CD1c-positive myeloid dendritic cell (primary cell): Measurements from ENCODE around the gene CEACAM4.

Experiments
- DNase-seq: peaks from one replicate; pipeline ENCODE4 v3.0.0-alpha.2; 2016; ENCODE audit errors: extremely low spot score

Gene CEACAM4

GRCh38 chr19:41617941-41618730 is 8.7 kb downstream of the CEACAM4 start:
- no peak for DNase-seq

- peak; percentile 36 for DNase-seq
Measured at GRCh38 chr19:41616792-41617621, 9.9 kb downstream of the CEACAM4 start.

- DNase-seq, result no peak
Measured at GRCh38 chr19:41615207-41615606, 11.7 kb downstream of the CEACAM4 start.

- peak; percentile 29 for DNase-seq
Measured at GRCh38 chr19:41612483-41612882, 14.4 kb downstream of the CEACAM4 start.

- DNase-seq, result no peak
Measured at GRCh38 chr19:41610789-41611188, 16.1 kb downstream of the CEACAM4 start.

GRCh38 chr19:41607668-41608067 is 19.2 kb downstream of the CEACAM4 start:
- DNase-seq, result no peak

GRCh38 chr19:41606215-41606837 is 20.5 kb downstream of the CEACAM4 start:
- DNase-seq, result no peak

- DNase-seq, result no peak
Measured at GRCh38 chr19:41604831-41605230, 22.0 kb downstream of the CEACAM4 start.

- DNase-seq, result no peak
Measured at GRCh38 chr19:41601771-41602170, 25.1 kb downstream of the CEACAM4 start.

GRCh38 chr19:41599175-41599966 is 27.5 kb downstream of the CEACAM4 start:
- DNase-seq, result no peak

- DNase-seq, result peak; percentile 91
Measured at GRCh38 chr19:41597600-41598041, 29.3 kb downstream of the CEACAM4 start.

- DNase-seq, result no peak
Measured at GRCh38 chr19:41595890-41596280, 31.0 kb downstream of the CEACAM4 start.

- DNase-seq, result peak; percentile 86
Measured at GRCh38 chr19:41595258-41595889, 31.5 kb downstream of the CEACAM4 start.

GRCh38 chr19:41591951-41592562 is 34.8 kb downstream of the CEACAM4 start:
- no peak for DNase-seq

- no peak for DNase-seq
Measured at GRCh38 chr19:41590936-41591335, 35.9 kb downstream of the CEACAM4 start.

GRCh38 chr19:41589371-41589770 is 37.5 kb downstream of the CEACAM4 start:
- no peak for DNase-seq

- DNase-seq, result no peak
Measured at GRCh38 chr19:41588497-41589209, 38.2 kb downstream of the CEACAM4 start.

- DNase-seq, result no peak
Measured at GRCh38 chr19:41587838-41588210, 39.0 kb downstream of the CEACAM4 start.

GRCh38 chr19:41587101-41587837 is 39.6 kb downstream of the CEACAM4 start:
- no peak for DNase-seq
